H1 (cell line): ENCODE measurements around the gene MRFAP1. TPM values are rescaled to one million over a fixed set of nuclear protein-coding genes. Genes with fewer than 3 reads are reported as not detected.
A peak's percentile ranks its signal among the peaks of the same experiment; 100 is the strongest.

ENCODE experiments used
- CTCF ChIA-PET: fragments of 300-600 bp; sonication (Branson Sonifier 250); formaldehyde crosslinking; loops from one replicate; lab custom pipeline; 2021; ENCODE audit not compliant: partially characterized antibody; lab: Charles Lee
- POLR2A ChIA-PET: fragments of 300-600 bp; sonication (Branson Sonifier 250); formaldehyde crosslinking; loops from one replicate; lab custom pipeline; 2021; ENCODE audit warnings: inconsistent platforms; ENCODE audit not compliant: partially characterized antibody; lab: Charles Lee
- DNase-seq, 2 experiments: peaks; one replicate each; pipeline versions ENCODE4 v3.0.0 to v3.0.0-alpha.2; 2010 to 2022; ENCODE audit warnings: low spot score in 2 of 2, low read depth in 1 of 2, mixed read lengths in 1 of 2
- FAIRE-seq: peaks from 2 replicates; lab custom pipeline; 2011; peaks lifted over from hg19 to GRCh38; lab: Jason Lieb, UNC
- H2AFZ ChIP-seq: 2 replicates; pipeline ENCODE4 v1.8.1; 2012; ENCODE audit warnings: low read length, inconsistent platforms
- H2AK5ac ChIP-seq: 2 replicates; pipeline ENCODE4 v1.6.1; 2013; ENCODE audit warnings: low read depth, low read length
- H2BK120ac ChIP-seq: replicated peaks from 2 replicates; pipeline ENCODE3; 2013; ENCODE audit warnings: low read depth, low read length, inconsistent platforms
- H2BK12ac ChIP-seq: 2 replicates; pipeline ENCODE4 v1.6.1; 2013; ENCODE audit warnings: low read depth, low read length
- H2BK15ac ChIP-seq: 2 replicates; pipeline ENCODE4 v1.6.1; 2013; ENCODE audit warnings: low read length
- H2BK20ac ChIP-seq: 2 replicates; pipeline ENCODE4 v1.6.1; 2013; ENCODE audit warnings: low read length
- H2BK5ac ChIP-seq: 2 replicates; pipeline ENCODE4 v1.6.1; 2013; ENCODE audit warnings: low read depth, low read length
- H3K14ac ChIP-seq: 2 replicates; pipeline ENCODE4 v1.6.1; 2013; ENCODE audit warnings: inconsistent platforms; ENCODE audit not compliant: insufficient read length
- H3K18ac ChIP-seq: 2 replicates; pipeline ENCODE4 v1.6.1; 2013; ENCODE audit warnings: low read length; ENCODE audit errors: extremely low read depth
- H3K23ac ChIP-seq: 2 replicates; pipeline ENCODE4 v1.6.1; 2013; ENCODE audit warnings: inconsistent platforms; ENCODE audit not compliant: insufficient read length
- H3K23me2 ChIP-seq: 2 replicates; pipeline ENCODE4 v1.6.1; 2013; ENCODE audit warnings: low read depth, low read length
- H3K27ac ChIP-seq: 2 replicates; pipeline ENCODE4 v1.6.1; 2011; ENCODE audit warnings: low read depth, low read length, inconsistent platforms
- H3K27me3 ChIP-seq, 4 experiments: replicated peaks in 1 of 4; 1 replicate in 1 of 4; 2 replicates in 3 of 4; pipeline versions ENCODE4 v1.6.1 to v1.8.1; 2011 to 2013; ENCODE audit warnings: low read length in 3 of 4, mild to moderate bottlenecking in 3 of 4, inconsistent platforms in 2 of 4, mixed read lengths in 2 of 4, moderate library complexity in 1 of 4; ENCODE audit not compliant: control insufficient read depth in 3 of 4, insufficient read depth in 3 of 4; ENCODE audit errors: extremely low read depth in 1 of 4
- H3K36me3 ChIP-seq, 4 experiments: 2 replicates each; pipeline versions ENCODE4 v1.6.1 to v1.8.1; 2011 to 2013; ENCODE audit warnings: mild to moderate bottlenecking in 4 of 4, low read length in 3 of 4, moderate library complexity in 2 of 4, control low read depth in 1 of 4, inconsistent platforms in 1 of 4; ENCODE audit not compliant: insufficient read depth in 4 of 4, control insufficient read depth in 2 of 4
- H3K4ac ChIP-seq: replicated peaks from 2 replicates; pipeline ENCODE3; 2013; ENCODE audit warnings: low read length, low read depth, mixed read lengths, inconsistent platforms; ENCODE audit not compliant: insufficient read length
- H3K4me1 ChIP-seq, 4 experiments: replicated peaks in 1 of 4; 1 replicate in 1 of 4; 2 replicates in 3 of 4; pipeline versions ENCODE4 v1.6.1 to v1.8.1; 2011 to 2013; ENCODE audit warnings: low read length in 3 of 4, inconsistent platforms in 2 of 4, mixed read lengths in 1 of 4; ENCODE audit not compliant: insufficient read depth in 4 of 4, control insufficient read depth in 3 of 4
- H3K4me2 ChIP-seq, 2 experiments: 2 replicates each; pipeline versions ENCODE4 v1.6.1 to v1.8.1; 2011 to 2013; ENCODE audit warnings: low read depth in 2 of 2, low read length in 2 of 2, control low read depth in 1 of 2, inconsistent platforms in 1 of 2, mild to moderate bottlenecking in 1 of 2; ENCODE audit not compliant: insufficient read depth in 1 of 2
- H3K4me3 ChIP-seq, 4 experiments: fragments of 200-600, 300-600 bp in 1 of 4; sonication (generic), shearing (Covaris generic), sonication (Bioruptor Twin) in 1 of 4; 2 replicates each; pipeline versions ENCODE4 v1.5.1 to v1.8.1; 2011 to 2016; ENCODE audit warnings: low read length in 4 of 4, low read depth in 3 of 4, control low read depth in 2 of 4, inconsistent platforms in 2 of 4, mild to moderate bottlenecking in 2 of 4, mixed read lengths in 1 of 4, moderate library complexity in 1 of 4; ENCODE audit not compliant: insufficient read depth in 2 of 4; ENCODE audit errors: extremely low read depth in 1 of 4
- H3K56ac ChIP-seq: replicated peaks from 2 replicates; pipeline ENCODE3; 2013; ENCODE audit warnings: low read depth, mild to moderate bottlenecking, mixed read lengths, low read length, inconsistent platforms; ENCODE audit not compliant: insufficient read length
- H3K79me1 ChIP-seq: 2 replicates; pipeline ENCODE4 v1.6.1; 2013; ENCODE audit warnings: low read depth, low read length, control low read depth
- H3K79me2 ChIP-seq, 2 experiments: 2 replicates each; pipeline versions ENCODE4 v1.6.1 to v1.8.1; 2012 to 2013; ENCODE audit warnings: low read length in 2 of 2, mild to moderate bottlenecking in 2 of 2, inconsistent platforms in 1 of 2; ENCODE audit not compliant: insufficient read depth in 2 of 2, control insufficient read depth in 1 of 2
- H3K9ac ChIP-seq, 4 experiments: replicated peaks in 1 of 4; 1 replicate in 1 of 4; 2 replicates in 3 of 4; pipeline versions ENCODE4 v1.6.1 to v1.8.1; 2011 to 2013; ENCODE audit warnings: low read depth in 3 of 4, low read length in 3 of 4, control low read depth in 2 of 4, mild to moderate bottlenecking in 2 of 4, moderate library complexity in 2 of 4, inconsistent platforms in 1 of 4; ENCODE audit errors: extremely low read depth in 1 of 4
- H3K9me3 ChIP-seq, 2 experiments: 2 replicates each; pipeline versions ENCODE4 v1.6.1 to v1.8.1; 2012 to 2013; ENCODE audit warnings: mild to moderate bottlenecking in 2 of 2, moderate library complexity in 2 of 2, control low read depth in 1 of 2, inconsistent platforms in 1 of 2, low read depth in 1 of 2, low read length in 1 of 2, mixed read lengths in 1 of 2; ENCODE audit not compliant: insufficient read depth in 2 of 2
- H4K20me1 ChIP-seq, 2 experiments: replicated peaks in 1 of 2; 2 replicates each; pipeline versions ENCODE3 to v1.8.1; 2011 to 2013; ENCODE audit warnings: inconsistent platforms in 2 of 2, low read length in 2 of 2, mild to moderate bottlenecking in 1 of 2; ENCODE audit not compliant: insufficient read depth in 2 of 2, control insufficient read depth in 1 of 2
- H4K5ac ChIP-seq: 2 replicates; pipeline ENCODE4 v1.6.1; 2013; ENCODE audit warnings: low read length, low read depth, mixed read lengths, inconsistent platforms; ENCODE audit not compliant: insufficient read length
- H4K8ac ChIP-seq: 2 replicates; pipeline ENCODE4 v1.8.0; 2013; ENCODE audit warnings: mild to moderate bottlenecking, moderate library complexity, low read length, inconsistent platforms; ENCODE audit not compliant: insufficient read depth; ENCODE audit errors: extremely low read depth
- H4K91ac ChIP-seq: replicated peaks from 2 replicates; pipeline ENCODE3; 2013; ENCODE audit warnings: low read length, mixed read lengths, inconsistent platforms; ENCODE audit not compliant: insufficient read length
- NANOG ChIP-seq: IDR thresholded peaks from 2 replicates; pipeline ENCODE4 v1.6.1; 2011; ENCODE audit warnings: low read length, low read depth, mild to moderate bottlenecking, inconsistent platforms; ENCODE audit not compliant: insufficient read depth, poor library complexity, severe bottlenecking
- RAD21 ChIP-seq, 2 experiments: IDR thresholded peaks in 1 of 2; conservative IDR thresholded peaks in 1 of 2; 2 replicates each; pipeline ENCODE4 v1.6.1; 2011; ENCODE audit warnings: low read depth in 2 of 2, low read length in 2 of 2, improper control_type of control experiment in 1 of 2, inconsistent platforms in 1 of 2, mild to moderate bottlenecking in 1 of 2, moderate library complexity in 1 of 2
- RNF2 ChIP-seq: fragments of 200-900, 300-1000 bp; sonication (generic); IDR thresholded peaks from 2 replicates; pipeline ENCODE4 v1.7.1; 2016; ENCODE audit warnings: borderline replicate concordance, low read depth, mild to moderate bottlenecking, antibody characterized with exemption, low read length; ENCODE audit not compliant: poor library complexity, severe bottlenecking; ENCODE audit errors: missing control alignments
- SP4 ChIP-seq: IDR thresholded peaks from 2 replicates; pipeline ENCODE4 v1.6.1; 2012; ENCODE audit warnings: low read length, inconsistent platforms
- ZNF274 ChIP-seq: IDR thresholded peaks from 2 replicates; pipeline ENCODE4 v1.7.0; 2012; ENCODE audit warnings: low read length, borderline replicate concordance; ENCODE audit errors: extremely low read depth
- WGBS, 2 experiments: shearing (Covaris generic) in 1 of 2; methylation state at CpG; one replicate each; pipeline versions ENCODE4 v1.1.6 to v1.1.7; 2013 to 2015; ENCODE audit warnings: low lambda C conversion rate in 2 of 2, mixed read lengths in 2 of 2, inconsistent platforms in 1 of 2, low coverage in 1 of 2, missing lambda C conversion rate in 1 of 2; ENCODE audit not compliant: insufficient replicate concordance in 2 of 2, insufficient coverage in 1 of 2, insufficient read length in 1 of 2; ENCODE audit errors: extremely low coverage in 1 of 2, missing lambda C conversion rate in 1 of 2; 5-methylcytosine and 5-hydroxymethylcytosine counted together
- polyA plus RNA-seq, 7 experiments: library from polyadenylated mRNA; depleted of rRNA in 3 of 7; stranded (reverse) in 5 of 7; unstranded in 2 of 7; fragments of >200 nt in 5 of 7; fragments of 200-250 nt in 2 of 7; gene quantifications; 1 replicate in 5 of 7; 2 replicates in 1 of 7; 4 replicates in 1 of 7; pipeline versions ENCODE4 v1.2.1 to v1.2.3, GENCODE V29; 2011 to 2013; ENCODE audit warnings: missing spikeins in 2 of 7, mixed read lengths in 2 of 7
- total RNA-seq: library from RNA; stranded (reverse); fragmentation: NEBNext Ultra II Directional; extraction: Animal tissue kit (Norgen Biotek cat#: 25700); gene quantifications from 2 replicates; pipeline ENCODE4 v1.2.1, GENCODE V29; 2021
- TF ChIP-seq, protein P1 (sequence below), 3 experiments: IDR thresholded peaks; 1 replicate in 2 of 3; 2 replicates in 1 of 3; pipeline versions ENCODE4 v1.5.1 to v1.6.1; 2011; ENCODE audit warnings: low read length in 3 of 3, mild to moderate bottlenecking in 3 of 3, inconsistent platforms in 2 of 3, low read depth in 1 of 3, moderate library complexity in 1 of 3; ENCODE audit not compliant: insufficient read depth in 1 of 3; ENCODE audit errors: control extremely low read depth in 1 of 3

MRFAP1 gene
- total and polyA plus RNA-seq, 2 of the 8 experiments (the other 6 are each of a cell fraction or from before 2014, with no cell fraction given), result 108 to 307 TPM

DNA sequence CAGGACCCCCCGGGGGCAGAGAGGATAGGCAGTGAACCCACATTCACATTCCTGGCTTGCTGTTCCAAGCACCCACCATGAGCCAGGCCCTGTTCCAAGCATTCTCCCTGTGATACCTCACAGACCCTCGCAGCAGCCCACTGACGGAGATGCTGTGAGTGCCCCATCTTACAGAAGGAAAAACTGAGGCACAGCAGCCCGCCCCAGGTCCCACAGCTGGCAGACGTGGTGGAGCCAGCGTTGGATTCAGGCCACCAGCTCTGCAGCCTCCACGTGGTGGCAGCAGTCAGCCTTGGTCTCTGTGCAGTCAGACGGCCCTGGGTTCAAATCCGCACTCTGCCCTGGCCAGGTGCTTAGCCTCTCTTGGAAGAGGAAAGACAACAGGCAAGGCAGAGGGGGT is 48.7 kb upstream of the MRFAP1 start:
- H3K4me2 ChIP-seq, result no peak overlapping the region
- no peak overlapping the region for H3K18ac ChIP-seq

More for the DNA sequence above, 48.7 kb upstream of the MRFAP1 start:
- FAIRE-seq (no peak), DNase-seq (no peak)
- no peaks in the 10 kb centered on the region for H3K27me3 ChIP-seq
- H2AFZ ChIP-seq, result no peak overlapping the region
- H2BK15ac ChIP-seq, result no peak overlapping the region
- TF ChIP-seq, protein P1, sequence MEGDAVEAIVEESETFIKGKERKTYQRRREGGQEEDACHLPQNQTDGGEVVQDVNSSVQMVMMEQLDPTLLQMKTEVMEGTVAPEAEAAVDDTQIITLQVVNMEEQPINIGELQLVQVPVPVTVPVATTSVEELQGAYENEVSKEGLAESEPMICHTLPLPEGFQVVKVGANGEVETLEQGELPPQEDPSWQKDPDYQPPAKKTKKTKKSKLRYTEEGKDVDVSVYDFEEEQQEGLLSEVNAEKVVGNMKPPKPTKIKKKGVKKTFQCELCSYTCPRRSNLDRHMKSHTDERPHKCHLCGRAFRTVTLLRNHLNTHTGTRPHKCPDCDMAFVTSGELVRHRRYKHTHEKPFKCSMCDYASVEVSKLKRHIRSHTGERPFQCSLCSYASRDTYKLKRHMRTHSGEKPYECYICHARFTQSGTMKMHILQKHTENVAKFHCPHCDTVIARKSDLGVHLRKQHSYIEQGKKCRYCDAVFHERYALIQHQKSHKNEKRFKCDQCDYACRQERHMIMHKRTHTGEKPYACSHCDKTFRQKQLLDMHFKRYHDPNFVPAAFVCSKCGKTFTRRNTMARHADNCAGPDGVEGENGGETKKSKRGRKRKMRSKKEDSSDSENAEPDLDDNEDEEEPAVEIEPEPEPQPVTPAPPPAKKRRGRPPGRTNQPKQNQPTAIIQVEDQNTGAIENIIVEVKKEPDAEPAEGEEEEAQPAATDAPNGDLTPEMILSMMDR (IDR thresholded peaks at IDR 0.05; ENCODE audit: control extremely low read depth in 1 of 3, insufficient read depth in 1 of 3, low read depth in 1 of 3, low read length in 3 of 3), result peak in 1 of 3 experiments; percentile 22; a peak in 1 of 4 replicates
- TF ChIP-seq RAD21 (IDR thresholded peaks at IDR 0.05 in 1 of 2, conservative IDR thresholded peaks at IDR 0.05 in 1 of 2; ENCODE audit: low read depth in 2 of 2, low read length in 2 of 2), result peak in 1 of 2 experiments; percentile 47; a peak in 1 of 4 replicates
- no peak for TF ChIP-seq RNF2
- no peak for TF ChIP-seq ZNF274
- TF ChIP-seq SP4, result no peak
- no peak for TF ChIP-seq NANOG
- H4K5ac ChIP-seq, result no peak overlapping the region
- no peak overlapping the region for H3K56ac ChIP-seq
- no peak overlapping the region for H4K8ac ChIP-seq
- no peak overlapping the region for H3K14ac ChIP-seq
- H3K4me1 ChIP-seq, result no peaks in the 10 kb centered on the region; a peak in 3 of 7 replicates
- H4K91ac ChIP-seq, result no peak overlapping the region
- no peak overlapping the region for H2BK12ac ChIP-seq
- no peak overlapping the region for H3K4me3 ChIP-seq
- no peaks in the 10 kb centered on the region for H3K23me2 ChIP-seq
- POLR2A ChIA-PET, result interaction anchor here (0.6 kb wide), 1 partner anchor 82 kb away, joined by 3 read pairs; no protein-coding TSS in a partner anchor
- CTCF ChIA-PET, result interaction anchor here (1.3 to 2.5 kb wide), 2 partner anchors 17 kb away, joined by 5 to 10 read pairs; partner anchors contain the start of gene MAN2B2
- H3K36me3 ChIP-seq, result no peaks in the 10 kb centered on the region
- no peaks in the 10 kb centered on the region for H3K79me1 ChIP-seq
- no peak overlapping the region for H3K27ac ChIP-seq
- no peak overlapping the region for H2BK5ac ChIP-seq
- WGBS, 2 experiments, result 84% methylated on average over 9 of the region's 9 CpGs; no CpG with 5 or more reads in 1 of the 2 experiments
- H3K4ac ChIP-seq, result no peak overlapping the region
- no peak overlapping the region for H2BK20ac ChIP-seq
- no peaks in the 10 kb centered on the region for H3K9me3 ChIP-seq
- H3K79me2 ChIP-seq, result no peaks in the 10 kb centered on the region
- H3K9ac ChIP-seq, result no peak overlapping the region
- peaks cover 0 to 7% of the 10 kb centered on the region in 2 experiments for H4K20me1 ChIP-seq
- H3K23ac ChIP-seq, result no peak overlapping the region
- no peak overlapping the region for H2AK5ac ChIP-seq
- no peak overlapping the region for H2BK120ac ChIP-seq
